Hematopoietic multipotent progenitor cell treated with erythropoietin and hydrocortisone succinate and interleukin-3 and kit ligand, for 6 days (in vitro differentiated cells): Measurements from ENCODE around the gene UNC5B.

Source experiments
- DNase-seq: peaks from one replicate; pipeline ENCODE4 v3.0.0-alpha.2; 2015

Gene UNC5B

GRCh38 chr10:71239946-71240795 lies 27.8 kb downstream of the UNC5B start:
- no peak for DNase-seq

GRCh38 chr10:71241114-71241829 lies 28.9 kb downstream of the UNC5B start:
- DNase-seq: peak; percentile 53

- no peak for DNase-seq
These were observed 29.7 kb downstream of the UNC5B start for GRCh38 chr10:71241830-71242621.

GRCh38 chr10:71242622-71243009 lies 30.2 kb downstream of the UNC5B start:
- no peak for DNase-seq

DNA sequence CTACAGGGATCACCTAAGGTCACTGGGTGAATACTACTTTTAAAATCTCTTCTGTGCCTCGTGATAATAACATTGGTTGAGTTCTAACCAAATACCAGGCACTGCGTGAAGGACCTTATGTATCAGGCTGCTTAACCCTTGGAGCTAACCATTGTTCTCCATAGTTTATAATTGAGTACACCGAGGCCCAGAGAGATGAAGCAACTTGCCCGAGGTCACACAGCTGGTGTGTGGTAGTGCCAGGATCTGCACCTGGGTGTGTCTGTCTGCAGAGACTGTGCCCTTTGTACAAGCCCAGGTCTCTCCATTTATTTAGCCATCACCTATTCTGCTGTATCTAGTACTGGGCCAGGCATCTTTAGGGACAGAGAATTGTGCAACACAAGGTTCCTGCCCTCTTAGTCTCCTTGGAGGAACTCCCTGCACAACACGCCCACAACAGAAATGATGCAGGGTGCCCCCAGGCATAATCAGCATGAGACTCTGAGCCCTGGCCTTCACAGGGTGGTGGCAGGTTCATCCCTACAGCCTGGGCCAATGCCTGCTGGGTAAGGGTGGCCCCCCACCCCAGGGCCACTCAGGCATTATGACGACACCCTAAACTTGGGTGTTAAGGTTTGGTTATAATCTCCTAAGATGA lies 31.5 kb downstream of the UNC5B start:
- DNase-seq: no peak

GRCh38 chr10:71244431-71245419 lies 32.4 kb downstream of the UNC5B start:
- no peak for DNase-seq

GRCh38 chr10:71245420-71246325 lies 33.3 kb downstream of the UNC5B start:
- no peak for DNase-seq

DNA sequence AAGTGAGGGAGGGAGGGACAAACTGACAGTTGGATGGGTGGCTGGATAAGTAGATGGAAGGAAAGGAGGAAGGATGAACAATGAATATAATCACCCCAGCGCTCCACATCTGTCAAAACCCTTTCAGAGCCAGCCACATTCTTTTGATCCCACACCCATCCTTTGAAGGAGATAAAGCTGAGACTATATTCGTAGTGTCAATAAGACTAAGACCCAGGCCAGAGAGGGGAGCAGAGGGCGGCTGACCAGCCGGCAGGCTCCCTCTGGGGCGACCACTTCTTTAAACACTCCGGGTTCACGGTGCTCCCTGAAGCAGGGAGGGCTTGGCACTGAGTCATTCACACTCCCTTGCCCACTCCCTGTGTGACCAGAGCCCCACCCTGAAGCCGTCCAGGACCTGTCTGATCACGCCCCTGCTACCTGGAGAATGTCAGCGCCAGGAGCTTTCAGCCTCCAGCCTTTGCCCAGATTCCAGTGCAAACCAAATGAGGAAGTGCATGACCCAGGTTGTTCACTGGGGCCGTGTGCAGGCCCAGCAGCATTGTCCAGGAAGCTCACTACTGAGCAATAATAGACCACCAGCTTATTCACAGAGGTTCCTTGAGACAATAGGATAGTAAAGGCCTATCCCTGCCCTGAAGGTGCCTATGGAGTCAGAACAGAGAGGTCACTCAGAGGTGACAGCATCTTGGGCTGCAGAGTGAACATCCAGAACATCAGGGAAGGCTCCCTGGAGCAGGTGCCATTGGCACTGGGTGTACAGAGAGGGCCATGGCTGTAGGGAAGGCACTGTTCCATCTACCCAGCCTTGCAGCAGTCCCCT lies 34.4 kb downstream of the UNC5B start:
- peak; percentile 23 for DNase-seq

- DNase-seq: no peak
These were observed 35.0 kb downstream of the UNC5B start for GRCh38 chr10:71247414-71247705.

- no peak for DNase-seq
These were observed 35.4 kb downstream of the UNC5B start for GRCh38 chr10:71247804-71248203.

DNA sequence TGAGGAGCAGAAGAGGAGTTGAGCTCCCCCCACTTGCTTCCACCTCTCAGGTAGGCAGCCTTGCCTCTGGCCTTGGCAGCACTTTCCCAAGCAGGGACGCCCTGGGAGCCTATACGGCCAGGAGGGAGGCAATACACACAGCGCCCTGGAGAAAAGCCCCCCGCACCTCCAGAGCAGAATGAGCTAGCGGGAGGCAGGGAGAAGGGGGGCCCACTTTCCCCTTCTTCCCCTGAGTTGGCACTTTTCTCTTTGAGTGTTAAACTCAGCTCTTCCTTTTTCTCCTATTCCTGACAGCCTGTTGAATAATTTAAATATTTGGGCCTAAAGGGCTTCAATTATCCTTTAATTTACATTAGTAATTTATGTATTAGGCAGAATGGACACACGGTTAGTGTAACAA lies 35.8 kb downstream of the UNC5B start:
- no peak for DNase-seq

DNA sequence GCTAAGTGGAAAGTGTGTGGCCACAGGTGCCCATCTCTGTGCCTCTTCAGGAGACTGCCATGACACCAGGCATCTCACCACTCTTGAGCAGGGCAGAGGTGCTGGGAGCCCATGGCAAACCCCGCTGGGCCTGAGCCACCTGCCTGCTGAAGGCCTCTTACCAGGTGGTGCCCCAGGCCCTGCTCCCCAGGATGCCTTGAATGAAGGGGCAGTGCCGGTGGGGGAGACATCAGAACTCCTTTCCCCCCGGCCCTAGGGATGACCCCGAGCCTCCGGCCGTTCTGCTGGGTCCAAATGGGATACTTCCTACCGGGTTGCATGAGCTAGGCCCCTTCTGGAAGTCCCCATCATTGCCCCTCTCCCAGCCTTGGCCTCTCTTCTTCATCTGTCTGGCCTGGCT lies 37.6 kb downstream of the UNC5B start:
- no peak for DNase-seq

DNA sequence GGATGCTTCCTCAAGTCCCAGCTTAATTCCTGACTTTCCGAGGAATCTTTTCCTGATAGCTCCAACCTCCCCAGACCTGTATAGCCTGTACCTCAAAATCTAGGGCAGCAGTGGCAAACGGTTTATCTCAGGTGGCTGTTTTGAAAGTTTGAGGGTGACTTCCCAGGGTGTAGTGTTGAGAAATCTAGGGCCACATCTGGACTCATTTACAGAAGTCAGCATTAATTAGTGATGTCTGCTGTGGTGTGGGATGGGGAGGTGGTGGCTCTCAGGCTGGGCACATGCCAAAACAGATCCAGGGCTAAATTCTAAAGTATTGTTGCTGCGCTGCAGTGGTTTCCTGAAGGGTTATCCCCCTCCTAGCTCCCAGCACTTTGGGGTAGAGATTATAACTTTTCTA lies 38.0 kb downstream of the UNC5B start:
- peak; percentile 28 for DNase-seq

- no peak for DNase-seq
These were observed 38.5 kb downstream of the UNC5B start for GRCh38 chr10:71250842-71251241.

GRCh38 chr10:71251319-71251718 lies 38.9 kb downstream of the UNC5B start:
- DNase-seq: no peak

DNA sequence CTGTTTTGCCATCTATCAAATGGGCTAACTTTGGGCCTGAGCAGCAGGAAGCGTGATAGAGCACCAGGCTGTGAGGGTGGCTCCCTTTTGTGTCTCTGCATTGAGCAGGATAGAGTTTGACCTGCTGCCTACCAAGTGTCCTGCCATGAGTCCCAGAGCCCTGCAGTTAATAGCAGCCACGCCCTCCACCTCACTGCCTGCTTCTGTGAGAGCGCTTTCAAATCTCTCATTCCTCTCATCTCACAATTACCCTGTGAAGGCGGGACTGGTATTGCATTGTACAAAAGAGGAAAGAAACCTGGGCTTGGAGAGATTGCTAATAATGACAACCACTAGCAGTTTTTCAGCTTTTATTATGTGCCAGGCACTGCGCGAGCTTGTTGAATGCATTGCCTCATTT lies 39.9 kb downstream of the UNC5B start:
- no peak for DNase-seq

DNA sequence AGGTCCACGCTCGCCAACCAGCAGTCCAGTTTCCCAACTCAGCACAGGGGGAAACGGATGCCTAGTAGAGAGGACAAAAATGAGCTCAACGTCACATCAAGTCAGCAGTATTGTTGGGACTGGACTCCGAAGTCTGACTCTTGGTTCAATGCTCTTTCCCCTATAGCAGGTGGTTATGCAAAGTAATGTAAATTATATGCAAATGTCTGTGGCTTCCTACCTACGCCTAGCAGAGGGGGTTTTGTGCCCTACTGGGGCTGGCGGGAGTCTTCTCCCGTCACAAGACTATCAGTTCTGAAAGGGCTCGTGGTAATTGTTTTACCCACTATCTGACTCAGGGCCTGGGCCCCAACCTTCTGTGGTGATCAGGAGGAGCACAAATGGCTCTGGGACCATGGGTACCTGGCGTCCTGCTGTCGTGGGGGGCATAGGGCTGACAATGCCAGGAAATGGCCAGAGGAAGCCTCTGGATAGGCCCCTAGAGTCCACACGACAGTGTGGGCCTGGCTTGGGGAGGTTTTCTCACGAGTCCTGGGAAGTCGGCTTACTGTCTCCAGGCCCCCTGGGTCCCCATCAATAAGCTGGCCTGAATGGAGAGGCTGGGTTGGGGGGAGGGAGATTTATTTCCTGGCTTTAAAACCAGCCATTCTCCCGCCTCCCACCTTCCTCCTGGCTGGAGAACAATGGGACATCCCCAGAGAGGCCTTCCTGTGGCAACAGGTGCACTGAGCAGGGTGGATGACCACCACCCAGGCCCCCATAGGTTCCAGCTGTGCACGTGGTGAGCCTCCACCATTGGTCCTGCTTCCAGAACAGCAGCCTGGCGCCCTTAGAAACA lies 41.8 kb downstream of the UNC5B start:
- DNase-seq: no peak

DNA sequence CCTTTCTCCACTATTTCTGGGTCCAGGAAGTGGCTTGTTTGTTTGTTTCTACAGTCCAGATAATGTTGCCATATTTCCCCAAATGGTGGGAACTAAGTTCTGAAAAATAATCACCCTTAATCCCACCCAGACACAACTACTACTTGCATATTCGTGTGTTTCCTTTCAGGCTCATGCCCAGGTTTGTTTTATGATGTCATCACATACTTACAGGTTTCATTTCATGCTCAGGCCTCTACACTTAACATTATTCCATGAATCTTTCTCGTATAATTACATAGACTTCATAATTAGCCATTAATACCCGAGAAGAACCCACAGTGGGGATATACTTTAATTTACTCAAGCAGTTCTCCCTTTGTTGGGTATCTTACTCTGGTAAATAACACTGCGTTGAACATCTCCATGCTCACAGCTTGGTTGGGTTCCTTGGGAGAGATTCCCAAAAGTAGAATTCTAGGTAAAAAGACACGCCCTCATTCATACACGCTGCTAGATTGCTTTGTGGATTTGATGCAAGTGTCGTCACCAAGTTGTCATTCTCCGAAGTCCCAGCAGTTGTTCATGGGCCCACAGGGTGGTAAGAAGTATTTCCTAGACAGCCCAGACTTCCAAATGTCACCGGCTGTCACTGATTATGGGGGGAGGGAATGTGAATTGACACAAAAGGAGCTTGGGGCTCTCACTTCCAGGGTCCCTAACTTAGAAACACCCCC lies 42.6 kb downstream of the UNC5B start:
- DNase-seq: no peak

GRCh38 chr10:71255550-71255807 lies 43.1 kb downstream of the UNC5B start:
- DNase-seq: no peak
